ENCODE data around the gene YWHAH. TPM values are rescaled to one million over a fixed set of nuclear protein-coding genes. Genes with fewer than 3 reads are reported as not detected.

The YWHAH gene
- total RNA-seq, 2 donors from 2014 or later = 62.6 to 77.8 TPM

GRCh38 chr22:32005453-32005852, 61.1 kb downstream of the YWHAH start:
- DNase-seq (no peak), ATAC-seq (no peak)
- WGBS, 2 donors = 44 to 67% methylated on average over 1 of the region's 1 CpG
- no peaks in the 10 kb centered on the region for H3K36me3 ChIP-seq (replicated peaks in 1 of 2; ENCODE audit: insufficient read depth in 1 of 2, low read depth in 2 of 2)
- no peaks in the 10 kb centered on the region for H3K27me3 ChIP-seq
- no peak overlapping the region for H3K4me3 ChIP-seq
- no peaks in the 10 kb centered on the region for H3K4me1 ChIP-seq
- intact Hi-C loops (cut with DNase I) = no loop called here
- H3K9me3 ChIP-seq = no peaks in the 10 kb centered on the region
- no peak for TF ChIP-seq POLR2A (IDR thresholded peaks at IDR 0.05)
- no peak for TF ChIP-seq CTCF (IDR thresholded peaks at IDR 0.05)
- H3K27ac ChIP-seq = no peak overlapping the region

Small RNA genes within 50 kb of the gene (small RNA-seq; reads per million reads assigned to genes)
- gene RN7SL305P = not detected

Other genes starting within 250 kb of the YWHAH start
- 10 to 100 TPM; 11.9 to 28.7 TPM for gene PRR14L, start 194.4 kb upstream of the YWHAH start, total RNA-seq
- 10 to 100 TPM; 21.4 to 40.0 TPM for gene DEPDC5, start 190.5 kb upstream of the YWHAH start, total RNA-seq
- 1 to 10 TPM in 1 of 2 donors, under 1 TPM in 1; 0.33 to 7.0 TPM for gene SLC5A1, start 98.7 kb downstream of the YWHAH start, total RNA-seq
- gene C22orf42, start 214.8 kb downstream of the YWHAH start, total RNA-seq = 1 to 10 TPM; 1.6 to 4.0 TPM

Measured in body of pancreas (tissue), 4 donors.